GM21367 (cell line): ENCODE results near the gene CES5A.
"Not testable (repeated sequence)": the region's sequence is repeated elsewhere in the genome, so short reads cannot be mapped to it uniquely, and the experiment has no call there.

Experiments
- ATAC-seq: cut with Tn5 transposase; IDR thresholded peaks from one replicate; pipeline ENCODE4 v1.9.1; 2021; ENCODE audit not compliant: unreplicated experiment

CES5A gene

GRCh38 chr16:55832425-55832772, 42.8 kb downstream of the CES5A start:
- ATAC-seq, result no peak

GRCh38 chr16:55830658-55831294, 44.4 kb downstream of the CES5A start:
- no peak for ATAC-seq

- ATAC-seq, result not testable (repeated sequence)
These were observed 45.9 kb downstream of the CES5A start for GRCh38 chr16:55829232-55829631.

- ATAC-seq, result no peak
These were observed 46.5 kb downstream of the CES5A start for GRCh38 chr16:55828680-55829079.

- no peak for ATAC-seq
These were observed 50.0 kb downstream of the CES5A start for GRCh38 chr16:55825115-55825728.

GRCh38 chr16:55824473-55825000, 50.6 kb downstream of the CES5A start:
- no peak for ATAC-seq

GRCh38 chr16:55822280-55822810, 52.8 kb downstream of the CES5A start:
- no peak for ATAC-seq

- no peak for ATAC-seq
These were observed 54.0 kb downstream of the CES5A start for GRCh38 chr16:55821210-55821609.

- ATAC-seq, result no peak
These were observed 54.6 kb downstream of the CES5A start for GRCh38 chr16:55820615-55821014.

GRCh38 chr16:55817236-55817912, 57.8 kb downstream of the CES5A start:
- ATAC-seq, result no peak

- not testable (repeated sequence) for ATAC-seq
These were observed 59.0 kb downstream of the CES5A start for GRCh38 chr16:55816222-55816621.

- no peak for ATAC-seq
These were observed 59.9 kb downstream of the CES5A start for GRCh38 chr16:55815320-55815719.

- not testable (repeated sequence) for ATAC-seq
These were observed 61.0 kb downstream of the CES5A start for GRCh38 chr16:55814174-55814573.

- ATAC-seq, result not testable (repeated sequence)
These were observed 61.4 kb downstream of the CES5A start for GRCh38 chr16:55813730-55814129.

- ATAC-seq, result no peak
These were observed 62.2 kb downstream of the CES5A start for GRCh38 chr16:55812951-55813350.

- ATAC-seq, result no peak
These were observed 63.4 kb downstream of the CES5A start for GRCh38 chr16:55811811-55812210.

- ATAC-seq, result no peak
These were observed 64.7 kb downstream of the CES5A start for GRCh38 chr16:55810451-55810961.

- ATAC-seq, result no peak
These were observed 65.3 kb downstream of the CES5A start for GRCh38 chr16:55809851-55810250.

- no peak for ATAC-seq
These were observed 65.8 kb downstream of the CES5A start for GRCh38 chr16:55809386-55809785.

- ATAC-seq, result not testable (repeated sequence)
These were observed 66.9 kb downstream of the CES5A start for GRCh38 chr16:55808286-55808685.

- ATAC-seq, result not testable (repeated sequence)
These were observed 70.1 kb downstream of the CES5A start for GRCh38 chr16:55805104-55805503.

- ATAC-seq, result not testable (repeated sequence)
These were observed 71.5 kb downstream of the CES5A start for GRCh38 chr16:55803681-55804080.
